Measurements from ENCODE around the gene PDCD2L. TPM values are rescaled to one million over a fixed set of nuclear protein-coding genes. Genes with fewer than 3 reads are reported as not detected.
"Not testable (repeated sequence)": the region's sequence is repeated elsewhere in the genome, so short reads cannot be mapped to it uniquely, and the experiment has no call there.

Gene PDCD2L
- total RNA-seq, 4 donors from 2014 or later, result 6.5 to 16.4 (median 12.6) TPM

GRCh38 chr19:34452723-34453122 lies 48.5 kb downstream of the PDCD2L start:
- no peak for TF ChIP-seq POLR2A (IDR thresholded peaks at IDR 0.05)
- TF ChIP-seq, protein P1, sequence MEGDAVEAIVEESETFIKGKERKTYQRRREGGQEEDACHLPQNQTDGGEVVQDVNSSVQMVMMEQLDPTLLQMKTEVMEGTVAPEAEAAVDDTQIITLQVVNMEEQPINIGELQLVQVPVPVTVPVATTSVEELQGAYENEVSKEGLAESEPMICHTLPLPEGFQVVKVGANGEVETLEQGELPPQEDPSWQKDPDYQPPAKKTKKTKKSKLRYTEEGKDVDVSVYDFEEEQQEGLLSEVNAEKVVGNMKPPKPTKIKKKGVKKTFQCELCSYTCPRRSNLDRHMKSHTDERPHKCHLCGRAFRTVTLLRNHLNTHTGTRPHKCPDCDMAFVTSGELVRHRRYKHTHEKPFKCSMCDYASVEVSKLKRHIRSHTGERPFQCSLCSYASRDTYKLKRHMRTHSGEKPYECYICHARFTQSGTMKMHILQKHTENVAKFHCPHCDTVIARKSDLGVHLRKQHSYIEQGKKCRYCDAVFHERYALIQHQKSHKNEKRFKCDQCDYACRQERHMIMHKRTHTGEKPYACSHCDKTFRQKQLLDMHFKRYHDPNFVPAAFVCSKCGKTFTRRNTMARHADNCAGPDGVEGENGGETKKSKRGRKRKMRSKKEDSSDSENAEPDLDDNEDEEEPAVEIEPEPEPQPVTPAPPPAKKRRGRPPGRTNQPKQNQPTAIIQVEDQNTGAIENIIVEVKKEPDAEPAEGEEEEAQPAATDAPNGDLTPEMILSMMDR (IDR thresholded peaks at IDR 0.05), result no peak
- no peak for DNase-seq (ENCODE audit: low spot score in 2 of 2)
- H3K4me3 ChIP-seq (ENCODE audit: low read depth, poor library complexity, severe bottlenecking), result no peak overlapping the region
- intact Hi-C loops (cut with DNase I; ENCODE audit: low total_unique reads), result no loop called here

GRCh38 chr19:34454091-34454490 lies 49.9 kb downstream of the PDCD2L start:
- H3K4me3 ChIP-seq (ENCODE audit: low read depth, poor library complexity, severe bottlenecking), result no peak overlapping the region
- TF ChIP-seq, protein P1 (IDR thresholded peaks at IDR 0.05), result no peak
- no peak for TF ChIP-seq POLR2A (IDR thresholded peaks at IDR 0.05)
- intact Hi-C loops (cut with DNase I; ENCODE audit: low total_unique reads), result no loop called here
- WGBS, 2 donors, result 85 to 93% methylated on average over 2 of the region's 2 CpGs
- no peak for DNase-seq (ENCODE audit: low spot score in 2 of 2)

DNA sequence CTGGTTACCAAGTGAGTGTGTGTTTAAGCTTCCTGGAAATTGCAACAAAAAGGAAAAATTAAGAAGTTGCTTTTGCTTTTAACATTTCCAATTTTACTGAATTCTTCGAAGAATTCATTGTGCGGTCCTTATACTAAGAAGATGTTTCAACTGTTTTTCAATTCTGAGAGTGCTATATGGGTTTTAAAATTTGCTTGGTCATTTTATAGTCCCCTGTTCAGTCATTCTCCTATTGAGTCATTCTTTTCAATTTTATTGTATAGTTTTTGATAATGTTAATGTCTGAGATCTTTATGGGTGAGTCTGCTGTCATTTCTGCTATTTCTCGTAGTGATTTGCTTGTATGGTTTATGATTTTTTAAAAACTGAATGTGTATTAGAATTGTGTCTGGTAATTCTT lies 50.5 kb downstream of the PDCD2L start:
- WGBS, 2 donors, result 92 to 97% methylated on average over 3 of the region's 3 CpGs
- TF ChIP-seq, protein P1 (IDR thresholded peaks at IDR 0.05), result no peak
- TF ChIP-seq POLR2A (IDR thresholded peaks at IDR 0.05), result no peak
- no peak for DNase-seq (ENCODE audit: low spot score in 2 of 2)
- intact Hi-C loops (cut with DNase I; ENCODE audit: low total_unique reads), result no loop called here
- no peak overlapping the region for H3K4me3 ChIP-seq (ENCODE audit: low read depth, poor library complexity, severe bottlenecking)

GRCh38 chr19:34455783-34456480 lies 51.7 kb downstream of the PDCD2L start:
- WGBS, 2 donors, result 90 to 91% methylated on average over 17 of the region's 17 CpGs
- H3K4me3 ChIP-seq (ENCODE audit: low read depth, poor library complexity, severe bottlenecking); DNase-seq (ENCODE audit: low spot score in 2 of 2); intact Hi-C loops (cut with DNase I; ENCODE audit: low total_unique reads): not testable (repeated sequence)

DNA sequence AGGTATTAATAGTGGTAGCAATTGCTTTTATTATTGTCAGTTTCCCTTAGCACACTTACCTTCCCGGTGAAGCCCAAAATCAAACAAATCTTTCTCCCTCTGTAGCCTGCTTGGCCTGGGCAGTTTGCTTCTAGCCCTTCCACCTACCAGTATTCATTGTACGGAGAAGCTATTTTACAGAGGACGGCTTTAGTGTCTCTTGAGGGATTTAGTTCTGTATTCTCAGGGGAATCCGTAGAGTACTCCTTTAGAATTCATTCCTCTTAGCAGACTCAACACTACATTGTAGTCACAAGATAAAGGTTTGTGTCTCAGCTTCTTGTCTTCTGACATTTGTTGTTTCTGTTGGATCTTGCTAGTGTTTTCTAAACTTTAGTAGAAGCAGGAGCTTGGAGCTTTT lies 53.2 kb downstream of the PDCD2L start:
- intact Hi-C loops (cut with DNase I; ENCODE audit: low total_unique reads), result no loop called here
- 65 to 67% methylated on average over 4 of the region's 4 CpGs for WGBS, 2 donors
- TF ChIP-seq POLR2A (IDR thresholded peaks at IDR 0.05), result no peak
- TF ChIP-seq, protein P1 (IDR thresholded peaks at IDR 0.05), result no peak

GRCh38 chr19:34458677-34459076 lies 54.5 kb downstream of the PDCD2L start:
- 91 to 93% methylated on average over 5 of the region's 5 CpGs for WGBS, 2 donors
- H3K4me3 ChIP-seq (ENCODE audit: low read depth, poor library complexity, severe bottlenecking), result no peak overlapping the region
- intact Hi-C loops (cut with DNase I; ENCODE audit: low total_unique reads), result no loop called here
- TF ChIP-seq POLR2A (IDR thresholded peaks at IDR 0.05), result no peak
- TF ChIP-seq, protein P1 (IDR thresholded peaks at IDR 0.05), result no peak
- no peak for DNase-seq (ENCODE audit: low spot score in 2 of 2)

More for the DNA sequence above, 53.2 kb downstream of the PDCD2L start:
- no peak overlapping the region for H3K4me3 ChIP-seq (ENCODE audit: low read depth, poor library complexity, severe bottlenecking)
- DNase-seq (ENCODE audit: low spot score in 2 of 2), result no peak
